Fibroblast of villous mesenchyme (primary cell): ENCODE data around the gene TGM2. TPM values are rescaled to one million over a fixed set of nuclear protein-coding genes. Genes with fewer than 3 reads are reported as not detected.

Experiments used
- DNase-seq: peaks from one replicate; pipeline ENCODE4 v3.0.0-alpha.2; 2010; ENCODE audit warnings: low read depth
- H3K4me3 ChIP-seq: 2 replicates; pipeline ENCODE4 v1.5.1; 2011; ENCODE audit warnings: low read depth, mild to moderate bottlenecking, low read length
- CTCF ChIP-seq: IDR thresholded peaks from 2 replicates; pipeline ENCODE4 v1.5.1; 2012; ENCODE audit warnings: low read depth, mild to moderate bottlenecking, low read length; ENCODE audit not compliant: insufficient read depth
- total RNA-seq: library from RNA; depleted of rRNA; stranded (reverse); fragments of >200 nt; gene quantifications from 2 replicates; pipeline ENCODE4 v1.2.3, GENCODE V29; 2012

The TGM2 gene
- total RNA-seq, 1 donor, result 2,020 TPM

- no peak for DNase-seq
- H3K4me3 ChIP-seq, result no peak overlapping the region
- no peak for TF ChIP-seq CTCF
These were observed 1.1 kb upstream of the TGM2 start for GRCh38 chr20:38165966-38166702.

GRCh38 chr20:38164624-38165088 lies 414 bp downstream of the TGM2 start:
- TF ChIP-seq CTCF, result no peak
- H3K4me3 ChIP-seq, result peak overlapping the region; percentile 97
- DNase-seq, result no peak

DNA sequence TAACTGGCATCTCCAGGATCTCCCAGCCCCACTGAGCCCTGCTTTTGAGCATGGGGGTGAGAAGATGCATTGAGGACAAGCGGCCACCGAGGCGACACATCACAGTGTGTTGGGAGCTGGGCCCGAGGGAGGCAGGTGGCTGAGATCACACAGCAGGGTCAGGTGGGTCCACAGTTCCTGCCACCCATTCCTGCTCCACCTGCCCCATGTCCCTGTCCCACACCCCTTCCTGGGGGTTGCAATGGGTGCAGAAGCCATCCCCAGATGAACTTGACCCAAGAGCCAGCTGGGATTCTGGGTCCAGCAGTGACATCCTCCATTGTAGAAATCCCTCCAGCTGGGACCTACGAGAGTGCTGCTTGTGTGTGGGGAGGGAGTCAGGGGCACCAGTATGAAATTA lies 1.0 kb downstream of the TGM2 start:
- H3K4me3 ChIP-seq, result peak overlapping the region; percentile 97
- peak; percentile 7 for DNase-seq
- no peak for TF ChIP-seq CTCF

DNA sequence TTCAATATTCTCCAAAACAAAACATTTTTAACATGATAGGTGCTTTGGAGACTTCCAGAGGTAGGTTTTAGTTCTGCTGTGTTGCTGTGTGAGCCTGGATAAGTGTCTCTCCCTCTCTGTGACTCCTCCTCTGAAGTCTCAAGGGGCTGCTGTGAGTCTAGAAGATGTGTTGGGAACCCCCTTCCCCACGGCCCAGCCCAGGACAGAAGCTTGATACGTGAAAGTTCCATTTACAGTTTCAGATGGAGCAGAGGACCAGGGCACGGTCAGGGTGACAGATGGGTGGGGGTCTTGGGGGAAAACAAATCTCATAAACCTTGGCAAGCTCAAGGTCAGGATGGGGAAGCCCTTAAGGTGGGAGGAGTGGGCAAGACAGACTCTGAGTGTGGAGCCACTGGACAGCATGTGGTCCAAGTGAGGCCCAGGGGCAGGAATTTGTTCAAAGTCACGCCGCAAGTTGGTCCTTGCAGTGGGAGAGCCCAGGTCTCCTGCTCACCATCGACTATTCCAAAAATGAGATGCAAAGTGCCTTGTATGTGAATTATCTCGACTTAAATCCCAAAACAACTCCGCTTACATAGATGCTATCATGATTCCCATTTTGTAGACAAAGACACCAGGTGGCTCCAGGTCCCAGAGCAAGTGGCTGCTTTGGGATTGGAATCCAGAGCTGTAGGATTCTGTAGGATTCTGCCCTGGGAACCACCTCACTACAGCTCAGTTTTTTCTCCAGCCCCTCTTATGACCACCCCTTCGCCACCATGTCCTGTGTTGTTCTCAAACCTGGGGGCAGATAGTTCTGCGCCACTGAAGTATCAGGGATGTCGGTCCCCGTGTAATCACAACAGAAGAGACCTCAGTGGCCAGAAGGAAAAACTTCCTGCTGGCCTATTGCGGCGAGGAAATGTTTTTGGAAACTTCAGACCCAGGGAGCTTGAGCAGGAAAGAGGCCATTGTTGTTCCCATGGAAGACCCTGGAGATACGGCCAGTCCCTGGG lies 1.9 kb downstream of the TGM2 start:
- TF ChIP-seq CTCF, result no peak
- H3K4me3 ChIP-seq, result peak overlapping the region; percentile 97
- peak; percentile 26 for DNase-seq

DNA sequence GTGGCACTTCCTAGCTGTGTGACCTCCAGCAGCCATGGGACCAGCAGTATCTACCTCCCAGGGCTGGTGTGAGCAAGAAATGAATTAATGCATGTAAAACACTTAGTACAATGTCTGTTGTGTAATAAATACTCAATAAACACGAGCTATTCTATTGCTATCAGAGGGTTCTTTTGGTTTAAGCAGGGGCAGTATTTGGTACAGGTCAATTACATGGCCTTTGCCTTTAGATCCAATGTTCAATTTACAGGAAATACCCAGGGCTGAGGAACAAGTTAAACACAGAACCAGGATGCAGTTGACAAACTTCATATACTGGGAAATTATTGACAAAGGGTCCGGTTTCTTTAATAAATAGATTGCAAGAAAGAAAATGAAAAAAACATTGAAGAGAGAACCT lies 2.9 kb downstream of the TGM2 start:
- no peak for DNase-seq
- peak overlapping the region; percentile 97 for H3K4me3 ChIP-seq
- no peak for TF ChIP-seq CTCF

GRCh38 chr20:38161412-38161774 lies 3.7 kb downstream of the TGM2 start:
- peak; percentile 7 for DNase-seq
- peak overlapping the region; percentile 97 for H3K4me3 ChIP-seq
- TF ChIP-seq CTCF, result no peak
